ENCODE data around the gene OSBPL10.

Gene OSBPL10

GRCh38 chr3:31729082-31729481 is 252.0 kb downstream of the OSBPL10 start:
- DNase-seq = no peak

- DNase-seq = no peak
These were observed 252.7 kb downstream of the OSBPL10 start for GRCh38 chr3:31728403-31728802.

- no peak for DNase-seq
These were observed 255.1 kb downstream of the OSBPL10 start for GRCh38 chr3:31725976-31726375.

DNA sequence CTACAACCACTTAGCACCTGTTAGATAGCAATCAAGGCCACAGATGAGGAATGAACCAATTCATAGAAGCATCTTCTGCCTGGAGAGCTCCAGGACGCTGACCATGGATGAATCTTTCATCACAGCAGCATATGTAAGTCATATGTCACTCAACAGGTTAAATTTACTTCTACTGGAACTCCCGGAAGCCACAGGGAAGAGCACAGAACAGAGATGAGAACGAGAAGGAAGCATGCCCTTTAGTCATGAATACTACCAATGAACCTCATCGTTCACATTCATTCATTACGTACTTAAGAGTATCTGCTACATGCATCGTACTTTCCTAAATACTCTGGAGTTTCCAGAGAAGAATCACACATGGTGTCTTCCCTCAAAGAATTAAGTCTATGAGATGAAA is 255.5 kb downstream of the OSBPL10 start:
- no peak for DNase-seq

DNA sequence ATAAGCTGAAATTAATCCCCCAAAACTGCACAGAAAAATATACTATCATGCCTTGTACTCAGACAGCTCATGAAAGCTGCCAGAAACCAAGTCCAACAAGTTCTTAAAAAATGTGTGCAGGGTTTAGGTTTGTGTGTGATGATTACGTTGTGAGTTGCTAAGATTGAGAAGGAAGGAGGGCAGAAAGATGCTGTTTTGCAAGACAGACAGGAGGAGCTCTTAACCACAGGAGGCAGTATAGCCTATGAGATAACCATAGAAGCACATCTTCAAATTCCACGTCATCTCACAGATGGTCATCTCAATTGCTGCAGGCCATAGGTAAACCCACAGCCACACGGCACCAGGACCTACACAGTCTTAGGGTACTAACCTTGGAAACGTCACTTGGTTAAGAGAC is 256.4 kb downstream of the OSBPL10 start:
- no peak for DNase-seq

DNA sequence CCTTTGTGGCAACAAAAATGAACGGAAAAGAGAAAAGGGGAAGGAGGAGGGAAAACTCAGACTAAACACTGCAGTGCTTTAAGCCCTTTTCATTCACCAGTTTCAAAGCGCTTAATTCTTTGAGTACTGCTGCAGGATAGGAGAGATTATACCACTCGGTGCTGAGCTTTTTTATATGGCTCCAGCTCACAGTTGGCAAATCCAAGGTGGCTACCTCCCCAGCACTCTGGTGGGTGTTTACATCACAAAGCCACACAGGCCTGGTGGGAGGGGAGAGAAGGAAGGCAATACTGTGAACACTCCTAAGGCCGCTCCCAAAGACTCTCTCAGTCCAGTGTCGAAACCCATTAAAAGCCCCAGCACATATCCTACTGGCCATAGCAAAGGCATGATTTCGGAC is 256.9 kb downstream of the OSBPL10 start:
- no peak for DNase-seq

DNA sequence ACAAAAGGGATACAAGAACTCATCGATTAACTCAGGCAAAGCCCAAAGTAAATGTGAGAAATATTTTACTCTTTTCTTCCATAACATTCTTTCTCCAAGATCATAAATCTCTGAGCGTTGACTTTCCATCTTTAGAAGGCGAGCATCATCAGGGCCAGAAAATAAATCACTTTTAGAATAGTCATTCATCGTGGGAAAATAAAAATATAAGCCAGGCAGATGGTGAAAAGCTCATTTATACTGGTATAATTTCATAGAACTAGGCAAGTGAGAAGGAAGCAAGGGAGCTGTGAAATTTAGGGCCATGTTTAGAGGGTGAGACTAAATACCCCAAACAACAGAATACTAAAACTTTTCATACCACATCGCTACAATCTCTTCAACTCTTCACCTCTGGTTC is 257.4 kb downstream of the OSBPL10 start:
- DNase-seq = no peak

- no peak for DNase-seq
These were observed 259.4 kb downstream of the OSBPL10 start for GRCh38 chr3:31721676-31722075.

GRCh38 chr3:31714495-31715280 is 266.4 kb downstream of the OSBPL10 start:
- DNase-seq = no peak

DNA sequence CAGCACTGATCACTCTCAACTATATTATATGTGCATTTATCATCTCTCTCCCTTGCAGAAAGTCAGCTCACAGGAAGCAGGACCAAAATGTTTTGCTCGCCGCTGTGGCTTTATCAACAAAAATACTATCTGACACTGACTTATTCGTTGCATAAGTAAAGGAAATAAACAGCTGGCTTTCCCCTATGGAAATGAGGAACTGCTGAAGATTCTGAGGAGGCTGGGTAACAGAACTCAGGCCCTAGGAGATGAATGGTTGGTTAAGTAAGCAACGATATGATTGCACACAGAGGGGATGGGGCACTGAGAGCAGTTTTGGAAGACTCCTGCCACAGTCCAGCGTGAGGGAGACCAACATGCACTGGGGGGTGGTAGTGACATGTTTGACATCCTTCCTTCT is 267.2 kb downstream of the OSBPL10 start:
- no peak for DNase-seq

DNA sequence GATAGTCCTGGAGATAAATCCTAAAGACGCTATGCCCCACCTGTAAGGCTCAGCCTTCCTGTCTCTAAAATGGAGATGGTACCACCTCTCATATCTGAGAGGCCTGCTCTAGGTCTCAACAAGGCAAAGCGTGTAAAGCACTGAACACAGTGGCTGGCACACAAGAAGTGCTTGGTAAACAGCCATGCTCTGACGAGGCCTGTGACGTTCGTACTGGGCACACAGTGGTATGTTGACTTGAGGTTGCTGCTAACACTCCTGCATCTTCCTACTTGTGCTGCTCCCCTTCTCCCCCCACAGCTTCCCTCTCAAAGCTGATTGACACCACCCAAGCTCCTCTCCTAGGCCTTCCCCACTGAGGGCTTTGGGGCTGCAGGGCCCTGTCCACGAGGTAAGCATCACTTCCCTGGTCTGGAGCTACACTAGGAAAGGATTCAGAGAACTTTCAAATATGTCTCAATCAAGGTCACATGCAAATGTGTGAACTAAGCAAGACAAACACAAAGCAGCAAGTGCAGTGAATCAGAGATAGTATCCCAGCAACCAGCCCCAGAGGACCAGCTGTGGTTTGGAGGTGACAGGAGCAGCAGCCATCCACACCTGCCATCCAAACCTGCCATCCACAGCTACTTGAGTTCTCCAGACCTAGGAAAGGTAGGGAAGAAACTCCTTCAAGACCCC is 270.8 kb downstream of the OSBPL10 start:
- no peak for DNase-seq

DNA sequence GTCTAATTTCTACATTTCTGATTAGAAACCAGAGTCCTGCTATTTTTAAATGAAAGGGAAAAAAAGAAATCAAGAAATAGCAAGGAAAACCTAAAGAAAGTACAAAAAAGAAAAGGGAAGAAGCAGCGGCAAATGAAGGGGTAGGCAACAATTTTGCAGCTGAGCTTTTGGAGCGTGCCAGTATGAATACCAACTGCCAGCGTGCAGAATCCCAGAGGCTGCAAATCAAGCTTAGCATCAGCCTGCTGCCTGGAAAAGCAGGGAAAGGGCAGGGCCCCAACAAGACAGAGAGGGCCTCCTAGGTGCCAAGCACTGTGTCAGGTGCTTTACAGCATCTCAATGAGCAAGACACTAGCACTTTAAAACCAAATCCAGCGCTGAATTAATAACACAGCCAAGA is 271.5 kb downstream of the OSBPL10 start:
- no peak for DNase-seq

DNA sequence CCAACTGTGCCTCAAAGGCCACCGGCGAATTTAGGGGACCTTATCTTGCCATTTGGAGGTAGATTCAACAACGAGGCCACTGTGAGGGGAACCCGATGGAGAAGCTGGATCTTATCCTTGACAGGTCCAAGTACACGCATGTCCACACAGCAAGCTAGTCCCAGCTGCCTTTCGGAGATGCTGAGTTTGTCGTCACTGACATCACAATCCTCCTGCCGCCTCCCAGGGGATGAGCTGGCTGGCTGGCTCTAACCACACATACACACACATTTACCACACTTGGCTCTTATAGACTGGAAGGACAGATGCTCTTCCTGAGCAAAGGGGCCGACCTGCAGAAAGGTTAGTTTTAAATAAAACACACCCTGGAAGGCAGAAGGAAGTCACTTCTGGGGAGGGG is 272.1 kb downstream of the OSBPL10 start:
- no peak for DNase-seq

- no peak for DNase-seq
These were observed 273.8 kb downstream of the OSBPL10 start for GRCh38 chr3:31707286-31707685.

- DNase-seq = no peak
These were observed 275.3 kb downstream of the OSBPL10 start for GRCh38 chr3:31705736-31706135.

DNA sequence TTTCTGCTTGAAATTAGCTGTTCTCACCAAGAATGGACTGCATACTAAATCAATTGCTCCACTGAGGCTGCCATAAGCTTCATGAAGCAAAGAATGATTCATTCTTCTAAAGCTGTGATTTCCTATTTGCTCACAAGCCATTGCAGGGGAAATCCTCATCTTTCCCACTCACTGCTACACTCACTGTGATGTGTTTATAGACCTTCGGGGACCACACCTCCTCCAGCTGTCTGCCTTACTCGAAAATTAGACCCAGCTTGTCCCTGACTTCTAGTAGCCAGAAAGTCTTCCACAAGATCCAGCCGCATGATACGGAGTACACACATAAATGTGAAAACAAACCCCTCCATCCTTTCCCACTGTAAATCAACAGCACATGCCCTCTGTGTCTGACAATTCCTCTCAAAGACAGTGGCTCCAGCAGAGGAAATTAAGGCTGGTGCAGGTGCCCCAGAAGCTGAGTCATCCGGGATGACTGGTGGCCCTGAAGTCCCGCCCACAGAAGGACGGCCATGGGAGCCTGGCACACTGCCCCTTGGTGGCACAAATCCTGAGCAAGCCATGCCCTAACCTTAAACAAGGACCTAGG is 276.4 kb downstream of the OSBPL10 start:
- DNase-seq = no peak

GRCh38 chr3:31704156-31704555 is 276.9 kb downstream of the OSBPL10 start:
- no peak for DNase-seq

DNA sequence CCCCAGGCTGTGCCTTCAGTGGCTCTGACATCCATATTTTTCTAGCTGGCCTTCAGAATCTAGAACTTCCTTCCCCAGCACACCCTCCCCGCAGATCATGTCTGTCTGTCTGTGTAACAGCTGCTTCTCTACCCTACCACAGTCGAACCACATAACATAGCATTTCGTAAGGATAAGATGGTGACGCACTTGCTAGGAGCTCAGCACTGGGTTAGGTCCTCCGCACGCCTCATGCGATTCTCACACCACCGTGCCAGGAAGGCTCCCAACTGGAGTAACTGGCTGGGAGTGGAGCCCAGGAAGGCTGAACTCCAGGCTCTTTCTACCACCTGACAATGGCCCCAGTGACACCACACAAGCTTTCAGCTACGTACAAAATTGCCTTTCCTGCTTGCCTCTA is 279.8 kb downstream of the OSBPL10 start:
- no peak for DNase-seq

DNA sequence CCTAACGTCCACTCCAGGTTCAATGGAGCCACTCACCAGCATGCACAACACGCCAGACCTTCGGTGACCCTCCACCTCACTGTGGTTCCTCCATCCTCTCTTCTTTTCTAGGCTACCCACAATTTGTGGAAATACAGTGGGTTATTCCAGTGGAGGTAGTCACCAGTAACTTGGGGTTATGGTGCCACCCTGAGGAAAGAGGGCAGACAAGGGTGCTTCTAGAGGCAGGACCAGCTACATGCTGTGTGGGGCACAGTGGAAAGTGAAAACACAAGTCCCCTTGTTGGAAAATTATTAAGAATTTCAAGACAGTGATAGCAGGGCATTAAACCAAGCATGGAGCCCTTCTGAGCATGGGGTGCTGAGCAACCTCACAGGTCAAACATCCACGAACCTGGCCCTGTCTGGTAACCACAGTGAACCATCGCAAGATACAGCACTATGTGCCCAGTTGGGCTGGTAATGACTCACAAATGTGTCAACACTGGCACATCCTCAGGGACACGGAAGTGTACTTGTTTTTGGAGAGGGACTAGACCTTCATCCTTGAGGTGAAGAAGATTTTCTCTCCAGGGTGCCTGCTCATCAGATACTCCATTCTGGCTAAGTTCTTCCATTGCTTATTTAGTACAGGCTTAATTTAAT is 281.6 kb downstream of the OSBPL10 start:
- no peak for DNase-seq

DNA sequence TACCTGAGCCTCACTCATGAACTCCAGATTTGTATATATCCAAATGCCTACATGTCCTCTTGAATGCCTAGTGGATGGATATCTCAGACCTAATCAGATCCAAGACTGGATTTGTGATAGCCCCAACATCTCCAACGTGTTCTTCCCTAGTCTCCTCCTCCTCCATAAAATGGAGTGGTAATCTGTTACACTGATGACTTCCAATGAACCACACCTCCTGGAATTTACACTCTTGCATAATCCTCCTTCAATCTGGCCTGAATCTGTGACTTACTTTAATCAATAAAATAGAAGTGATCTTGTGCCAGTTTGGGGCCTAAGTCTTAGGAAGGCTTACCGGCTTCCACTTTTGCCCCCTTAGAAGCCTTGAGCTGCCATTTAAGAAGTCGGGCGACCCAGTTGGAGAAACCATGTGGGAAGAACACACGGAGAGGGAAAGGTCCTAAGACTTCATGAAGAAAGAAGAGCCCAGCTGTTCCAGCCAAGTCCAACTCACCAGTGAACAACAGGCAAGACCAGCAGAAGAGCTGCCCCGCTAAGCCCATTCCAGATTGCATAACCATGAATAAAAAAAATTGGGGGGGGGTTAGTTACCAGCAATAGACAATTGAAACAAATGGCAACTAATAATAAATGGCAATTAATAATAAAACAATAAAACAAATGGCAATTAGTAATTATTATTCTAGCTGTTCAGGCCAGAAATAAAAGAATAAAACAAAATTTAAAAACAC is 284.1 kb downstream of the OSBPL10 start:
- DNase-seq = no peak

- no peak for DNase-seq
These were observed 285.1 kb downstream of the OSBPL10 start for GRCh38 chr3:31696009-31696297.

- DNase-seq = no peak
These were observed 285.6 kb downstream of the OSBPL10 start for GRCh38 chr3:31695280-31696008.

All from activated gamma-delta T cell (primary cell).